HG03280 (cell line): Measurements from ENCODE around the gene AP2A1.

Experiments
- ATAC-seq: cut with Tn5 transposase; IDR thresholded peaks from one replicate; pipeline ENCODE4 v1.9.1; 2021; ENCODE audit warnings: mild to moderate bottlenecking, moderate library complexity; ENCODE audit not compliant: unreplicated experiment

Gene AP2A1

GRCh38 chr19:49852631-49853126, 85.9 kb downstream of the AP2A1 start:
- ATAC-seq: no peak

GRCh38 chr19:49853852-49854377, 87.1 kb downstream of the AP2A1 start:
- no peak for ATAC-seq

DNA sequence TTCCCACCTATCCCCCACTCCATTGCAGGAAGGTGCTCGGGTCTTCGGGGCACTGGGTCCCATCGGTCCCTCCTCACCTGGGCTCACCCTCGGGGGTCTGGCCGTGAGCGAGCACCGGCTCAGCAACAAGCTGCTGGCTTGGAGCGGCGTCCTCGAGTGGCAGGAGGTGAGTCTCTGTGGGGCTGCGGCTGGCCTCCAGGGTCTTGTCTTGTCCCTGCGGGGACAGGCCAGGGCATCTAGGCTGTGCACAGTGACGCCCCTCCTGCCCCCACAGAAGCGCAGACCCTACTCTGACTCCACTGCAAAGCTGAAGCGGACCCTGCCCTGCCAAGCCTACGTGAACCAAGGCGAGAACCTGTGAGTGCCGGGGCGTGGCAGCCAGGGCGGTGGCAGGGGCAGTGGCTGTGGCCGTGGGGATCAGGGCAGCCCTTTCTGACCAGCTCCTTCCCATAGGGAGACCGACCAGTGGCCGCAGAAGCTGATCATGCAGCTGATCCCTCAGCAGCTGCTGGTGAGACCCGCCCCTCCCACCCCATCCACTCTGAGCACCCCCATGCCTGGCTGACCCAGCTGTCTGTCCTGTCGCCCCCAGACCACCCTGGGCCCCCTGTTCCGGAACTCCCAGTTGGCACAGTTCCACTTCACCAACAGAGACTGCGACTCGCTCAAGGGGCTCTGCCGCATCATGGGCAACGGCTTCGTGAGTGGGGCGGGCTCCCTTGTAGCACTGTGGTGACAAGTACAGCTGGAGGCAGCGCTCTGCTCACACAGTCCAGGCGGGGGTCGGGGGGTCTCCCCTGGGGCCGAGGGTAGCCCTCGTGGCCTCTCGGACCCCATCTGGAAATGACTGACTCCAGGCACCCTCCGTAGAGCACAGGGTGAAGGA, 87.8 kb downstream of the AP2A1 start:
- no peak for ATAC-seq

DNA sequence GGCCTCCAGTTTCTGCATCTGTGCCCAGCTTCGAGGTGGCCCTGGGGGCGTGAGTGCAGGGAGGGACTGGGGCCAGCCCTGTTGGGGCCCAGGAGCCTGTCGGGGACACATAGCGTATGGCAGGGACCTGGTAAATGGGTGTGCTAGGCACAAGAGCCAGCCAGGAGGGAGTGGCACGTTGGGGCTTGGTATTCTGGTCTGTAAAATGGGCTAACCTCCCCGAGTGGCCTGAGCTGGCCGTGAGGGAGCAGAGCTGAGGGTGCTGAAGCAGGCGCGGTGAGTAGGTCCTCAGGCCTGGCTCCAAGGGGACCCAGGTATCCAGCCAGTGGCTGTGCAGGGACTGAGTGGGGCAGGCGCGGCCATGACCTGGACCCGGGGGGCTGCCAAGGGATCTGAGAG, 88.5 kb downstream of the AP2A1 start:
- no peak for ATAC-seq

- no peak for ATAC-seq
These were observed 89.1 kb downstream of the AP2A1 start for GRCh38 chr19:49855676-49856573.

DNA sequence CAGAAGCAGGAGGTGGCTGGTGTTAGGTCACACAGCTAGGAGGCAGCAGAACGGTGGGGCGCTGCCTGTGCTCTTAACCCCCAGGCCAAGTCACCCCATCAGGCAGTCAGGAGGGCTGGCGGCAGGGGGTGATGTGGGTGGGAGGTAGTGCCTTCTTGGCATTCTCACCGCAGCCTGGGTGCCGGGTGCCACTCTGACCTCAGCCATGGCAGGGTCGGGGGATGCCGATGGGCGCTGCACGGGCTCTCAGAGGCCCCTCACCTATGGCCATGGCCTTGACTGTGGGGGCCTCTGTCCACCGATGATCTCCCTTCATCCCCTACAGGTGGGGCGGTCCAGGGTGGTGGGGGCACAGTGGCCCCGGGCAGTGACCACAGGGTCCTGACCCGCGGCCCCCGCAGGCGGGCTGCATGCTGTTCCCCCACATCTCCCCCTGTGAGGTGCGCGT, 89.8 kb downstream of the AP2A1 start:
- no peak for ATAC-seq
